Bronchial epithelial cell (primary cell): ENCODE data around the gene SELENOO. TPM values are rescaled to one million over a fixed set of nuclear protein-coding genes. Genes with fewer than 3 reads are reported as not detected.

Experiments
- DNase-seq: peaks from one replicate; pipeline ENCODE4 v3.0.0-alpha.2; 2010; ENCODE audit warnings: low read depth
- FAIRE-seq: peaks from 2 replicates; lab custom pipeline; 2011; peaks lifted over from hg19 to GRCh38; lab: Jason Lieb, UNC
- H3K27me3 ChIP-seq: 2 replicates; pipeline ENCODE4 v1.5.1; 2011; ENCODE audit warnings: low read length; ENCODE audit not compliant: control insufficient read depth, insufficient read depth
- H3K36me3 ChIP-seq: 2 replicates; pipeline ENCODE4 v1.5.1; 2011; ENCODE audit warnings: low read length; ENCODE audit not compliant: control insufficient read depth, insufficient read depth
- H3K4me3 ChIP-seq: 2 replicates; pipeline ENCODE4 v1.5.1; 2011; ENCODE audit warnings: mild to moderate bottlenecking, low read depth, low read length, control low read depth
- CTCF ChIP-seq: IDR thresholded peaks from 2 replicates; pipeline ENCODE4 v1.5.1; 2011; ENCODE audit warnings: mild to moderate bottlenecking, moderate library complexity, low read length, control low read depth, inconsistent platforms; ENCODE audit not compliant: insufficient read depth, severe bottlenecking
- total RNA-seq: library from RNA; depleted of rRNA; stranded (reverse); fragments of >200 nt; gene quantifications from 2 replicates; pipeline ENCODE4 v1.2.1, GENCODE V29; 2014

Gene SELENOO
- total RNA-seq, 1 donor from 2014 or later = 20.8 TPM

GRCh38 chr22:50213263-50213662, 12.5 kb downstream of the SELENOO start:
- no peak for TF ChIP-seq CTCF
- H3K36me3 ChIP-seq = peaks cover 37% of the 10 kb centered on the region
- no peak for FAIRE-seq
- no peaks in the 10 kb centered on the region for H3K27me3 ChIP-seq
- DNase-seq = no peak
- H3K4me3 ChIP-seq = no peak overlapping the region

- Histone ChIP-seq H3K36me3 (peaks cover 33% of the 10 kb centered on the region), H3K4me3 (no peak overlapping the region), H3K27me3 (no peaks in the 10 kb centered on the region)
- FAIRE-seq (no peak), DNase-seq (no peak)
- TF ChIP-seq CTCF = no peak
Observed at GRCh38 chr22:50215297-50216054, 14.7 kb downstream of the SELENOO start.

DNA sequence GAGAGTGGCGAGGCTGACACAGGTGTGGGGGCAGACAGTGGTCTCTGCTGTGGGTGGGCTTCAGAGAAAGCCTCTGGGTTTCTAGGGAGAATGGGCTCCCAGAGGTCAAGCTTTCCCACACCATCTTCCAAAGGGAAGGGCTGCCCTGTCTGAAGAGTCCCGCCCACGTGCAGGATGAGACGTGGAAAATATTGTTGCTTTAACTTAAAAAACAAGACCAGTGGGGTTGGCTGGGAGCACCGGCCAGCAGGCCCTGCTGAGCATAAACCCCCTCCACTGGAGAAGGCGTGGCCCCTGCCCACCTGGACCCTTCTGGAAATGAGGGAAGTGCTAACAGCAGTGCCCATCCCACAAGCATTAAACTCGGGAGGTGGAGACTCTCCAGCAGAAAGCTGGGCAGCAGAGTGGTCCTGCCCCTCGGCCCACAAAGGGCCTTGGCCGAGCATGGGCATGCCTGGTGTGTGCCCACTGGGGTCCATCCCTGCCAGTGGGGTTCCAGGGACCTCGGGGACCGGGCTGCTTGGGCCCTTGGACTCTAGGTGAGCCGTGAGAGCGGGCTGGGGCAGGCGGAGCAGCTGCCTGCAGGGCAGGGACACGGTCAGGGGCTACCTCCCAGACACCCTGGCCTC, 15.4 kb downstream of the SELENOO start:
- Histone ChIP-seq H3K27me3 (no peaks in the 10 kb centered on the region), H3K36me3 (peaks cover 31% of the 10 kb centered on the region), H3K4me3 (no peak overlapping the region)
- no peak for TF ChIP-seq CTCF
- no peak for FAIRE-seq
- DNase-seq = no peak

- no peak for DNase-seq
- H3K36me3 ChIP-seq = peaks cover 35% of the 10 kb centered on the region
- no peak overlapping the region for H3K4me3 ChIP-seq
- TF ChIP-seq CTCF = no peak
- no peak for FAIRE-seq
- no peaks in the 10 kb centered on the region for H3K27me3 ChIP-seq
Observed at GRCh38 chr22:50216684-50217520, 16.1 kb downstream of the SELENOO start.

DNA sequence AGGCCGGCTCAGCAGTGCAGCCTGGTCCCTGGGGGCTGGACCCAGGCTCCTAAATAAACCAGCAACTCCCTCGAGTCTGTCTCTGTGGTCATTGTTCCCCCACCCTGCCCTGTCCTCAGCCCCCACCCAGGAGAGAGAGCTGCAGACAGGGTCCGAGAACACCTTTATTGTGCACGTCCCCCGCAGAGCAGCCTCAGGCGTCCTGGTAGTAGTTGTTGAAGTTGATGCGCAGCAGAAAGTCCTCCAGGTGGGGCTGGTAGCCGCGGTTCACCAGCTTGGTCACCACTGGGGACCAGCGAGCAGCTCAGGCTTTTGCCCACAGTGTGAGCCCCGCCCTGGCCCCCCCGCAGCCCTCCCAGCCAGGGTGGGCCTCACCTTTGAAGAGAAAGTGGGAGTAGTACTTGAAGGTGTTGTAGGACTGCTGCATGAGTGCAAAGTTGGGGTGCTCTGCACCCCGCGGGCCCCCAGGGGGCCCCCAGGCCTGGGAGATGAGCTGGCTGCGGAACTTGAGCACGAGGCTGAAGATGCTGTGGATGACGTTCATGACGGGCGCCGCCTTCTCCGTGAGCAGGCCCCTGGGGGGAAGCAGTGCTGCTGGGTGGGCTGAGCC, 16.8 kb downstream of the SELENOO start:
- Histone ChIP-seq H3K27me3 (no peaks in the 10 kb centered on the region), H3K4me3 (no peak overlapping the region), H3K36me3 (peaks cover 34% of the 10 kb centered on the region)
- FAIRE-seq (no peak), DNase-seq (no peak)
- no peak for TF ChIP-seq CTCF
